NOMO-1 treated with DMSO at 0.1 percent for 48 hours (cell line): ENCODE measurements around the gene PRSS56.

Experiments
- DNase-seq: peaks from one replicate; lab custom pipeline; 2025; ENCODE audit not compliant: unreplicated experiment; lab: John Stamatoyannopoulos, UW

PRSS56 gene

DNA sequence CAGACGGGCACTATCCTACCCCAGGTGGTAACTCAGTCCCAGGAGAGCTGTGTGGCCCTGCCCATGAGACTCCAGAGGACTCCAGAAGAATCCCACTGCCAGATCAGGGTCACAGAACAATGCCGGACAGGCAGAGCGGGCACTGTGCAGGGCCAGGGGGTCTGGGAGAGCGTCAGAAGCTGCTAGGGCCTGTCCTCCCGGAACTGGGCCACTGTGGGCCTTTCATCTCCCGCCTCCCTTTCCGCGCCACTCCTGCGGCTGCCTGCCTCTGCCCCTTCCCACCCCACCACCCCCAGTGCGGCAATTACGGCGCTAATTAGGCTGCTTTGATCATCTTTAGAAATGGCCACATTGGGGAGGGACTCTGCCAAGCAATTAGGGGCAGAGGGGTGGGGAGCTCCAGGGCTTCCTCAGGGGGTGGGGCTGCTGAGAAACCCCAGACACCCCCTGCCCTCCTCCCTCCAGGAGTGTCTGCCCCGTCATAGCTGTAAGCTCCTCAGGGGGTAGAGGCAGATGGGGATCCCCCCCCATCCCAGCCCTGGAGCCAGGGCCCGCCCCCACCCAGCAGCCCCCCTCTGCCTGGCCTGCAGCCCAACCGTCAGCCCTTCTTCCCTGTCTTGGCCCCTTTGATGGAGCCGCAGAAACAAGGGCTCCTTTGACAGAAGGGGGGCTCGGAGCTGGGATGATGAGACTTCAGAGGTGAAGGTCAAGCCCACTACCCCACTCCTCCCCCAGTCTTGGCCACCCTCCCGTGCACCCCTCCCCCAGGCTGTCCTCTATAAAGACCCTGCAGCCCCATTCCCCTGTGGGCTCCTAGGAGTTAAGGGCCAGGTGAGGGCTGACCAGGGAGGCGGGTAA, at the start of gene PRSS56:
PRSS56 (plus strand) TSS at position 808 of the 858 bp plus-strand sequence. CDS start 211 bp downstream, outside the sequence.
- DNase-seq: no peak

DNA sequence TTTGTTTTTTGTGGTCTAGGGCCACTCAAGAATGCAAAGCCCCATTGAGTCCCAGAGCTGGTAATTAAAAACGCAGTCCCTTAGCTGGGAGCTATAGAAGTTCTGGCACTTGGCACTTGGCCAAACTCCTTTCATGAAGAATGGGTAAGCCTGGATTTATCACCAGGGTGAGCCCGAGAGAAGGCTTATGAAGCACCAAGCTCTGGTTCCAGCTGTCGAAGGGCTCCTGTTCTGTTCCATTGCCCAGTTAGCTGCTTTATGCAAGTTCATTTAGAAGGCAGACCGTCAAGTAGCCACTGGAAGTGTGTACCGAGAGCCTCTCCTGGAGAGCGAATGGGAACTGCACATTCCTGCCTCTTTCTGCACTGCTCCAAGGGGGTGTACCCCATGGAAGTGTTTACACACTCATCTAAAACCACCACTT, 46.7 kb upstream of the PRSS56 start:
- no peak for DNase-seq

DNA sequence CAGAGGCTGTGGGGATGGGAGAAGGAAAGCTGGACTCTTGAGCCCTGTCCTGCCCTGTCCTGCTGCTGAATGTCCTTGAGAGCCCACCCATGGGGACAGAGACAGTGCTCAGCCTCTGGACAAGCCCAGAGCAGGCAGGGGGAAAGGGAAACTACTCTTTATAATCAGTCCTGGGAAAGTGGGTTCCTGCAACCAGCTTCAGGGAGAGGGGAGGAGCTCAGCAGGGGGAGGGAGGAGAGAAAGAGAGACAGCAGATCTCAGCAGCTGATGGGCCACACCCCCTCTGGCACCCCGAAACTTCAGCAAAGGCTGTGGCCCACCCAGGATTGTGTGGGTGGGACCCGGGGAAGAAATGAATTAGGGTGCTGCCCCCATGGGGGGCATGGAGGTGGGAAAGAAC, 44.1 kb upstream of the PRSS56 start:
- DNase-seq: no peak

DNA sequence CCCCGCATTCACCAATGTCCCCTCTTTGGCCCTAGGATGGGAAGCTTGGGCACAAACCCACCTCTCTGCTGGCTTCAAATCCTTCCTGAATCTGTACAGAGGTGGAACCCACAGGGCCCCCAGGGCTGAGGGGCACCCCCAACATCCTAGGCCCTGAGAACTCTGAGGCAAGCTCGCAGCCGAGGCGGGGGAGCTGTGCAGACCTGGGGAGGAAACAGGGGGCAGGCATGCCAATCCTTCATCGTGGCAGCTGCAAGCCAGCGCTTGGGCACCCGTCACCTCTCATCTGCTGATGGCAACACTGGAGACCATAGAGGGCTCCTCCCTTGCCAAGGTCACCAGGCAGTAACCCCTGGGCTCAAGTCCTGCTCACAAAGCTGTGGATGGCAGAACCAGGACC, 43.4 kb upstream of the PRSS56 start:
- DNase-seq: no peak

DNA sequence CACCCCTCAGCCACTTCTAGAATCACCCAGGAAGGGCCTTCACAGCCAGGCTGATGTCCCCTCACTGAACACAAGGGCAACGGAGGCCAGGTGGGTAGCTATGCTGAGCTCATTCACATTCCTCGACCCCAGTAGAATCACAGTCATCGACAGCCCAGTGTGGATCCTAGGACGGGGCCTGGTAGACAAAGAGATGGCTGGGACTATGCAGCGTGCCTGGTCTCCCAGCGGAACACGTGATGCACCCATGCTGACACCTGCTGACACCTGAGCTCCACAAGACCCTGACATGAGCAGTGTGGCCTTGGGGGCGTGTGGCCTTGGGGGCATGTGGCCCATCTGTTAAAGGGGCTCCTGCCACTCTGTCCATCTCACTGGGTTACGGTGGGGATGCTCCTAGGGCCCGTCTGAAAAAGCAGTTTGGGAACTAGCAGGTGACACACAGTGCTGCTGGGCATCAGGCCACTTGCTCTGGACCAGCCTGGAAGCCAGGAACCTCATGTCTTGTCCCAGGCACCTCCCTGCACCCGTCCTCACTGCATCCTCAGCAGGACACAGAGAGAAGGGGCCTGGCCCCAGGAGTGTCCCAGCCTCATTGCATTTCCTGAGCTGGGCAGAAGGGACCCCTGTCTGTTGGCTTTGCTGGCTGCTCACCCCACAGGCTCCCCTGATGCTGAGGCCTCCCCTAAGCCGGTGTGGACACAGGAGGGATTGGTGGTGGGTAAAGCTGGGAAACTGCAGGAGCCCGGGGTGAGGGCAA, 42.3 kb upstream of the PRSS56 start:
- no peak for DNase-seq

DNA sequence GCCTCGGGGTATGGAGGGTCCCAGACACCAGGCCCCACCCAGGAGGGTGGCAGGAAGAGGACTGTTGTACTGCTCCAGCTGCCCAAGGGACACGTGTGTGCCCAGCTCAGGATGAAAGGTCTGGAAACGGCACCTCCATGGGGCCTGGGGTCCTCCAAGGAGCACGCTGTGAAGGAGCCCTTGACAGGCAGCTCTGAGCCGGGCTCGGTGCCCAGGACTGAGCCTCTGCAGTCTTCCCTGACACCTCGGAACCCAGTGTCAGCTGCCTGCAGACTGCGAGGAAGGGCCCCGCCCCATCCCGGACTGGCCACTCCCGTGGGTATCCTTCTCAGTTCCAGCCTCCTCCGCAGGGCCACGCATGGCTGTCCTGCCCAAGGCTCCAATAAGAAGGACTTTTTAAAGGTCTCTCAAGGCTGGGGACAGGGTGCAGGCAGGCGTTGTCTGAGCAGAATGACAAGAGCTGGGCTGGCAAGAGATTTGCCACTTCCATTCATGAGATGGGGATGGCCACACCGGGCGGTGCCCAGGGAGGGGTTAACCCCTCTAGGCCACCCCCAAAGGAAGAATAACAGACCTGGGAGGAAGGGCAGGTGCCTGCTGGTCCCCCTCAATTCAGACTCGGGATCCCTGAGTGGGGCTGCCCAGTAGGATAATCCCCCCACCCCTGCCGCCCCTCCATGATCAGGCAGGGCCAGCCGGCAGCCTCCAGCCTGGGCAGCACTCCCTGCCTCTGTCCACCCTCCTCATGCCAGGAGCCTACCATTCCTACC, 41.4 kb upstream of the PRSS56 start:
- DNase-seq: no peak

DNA sequence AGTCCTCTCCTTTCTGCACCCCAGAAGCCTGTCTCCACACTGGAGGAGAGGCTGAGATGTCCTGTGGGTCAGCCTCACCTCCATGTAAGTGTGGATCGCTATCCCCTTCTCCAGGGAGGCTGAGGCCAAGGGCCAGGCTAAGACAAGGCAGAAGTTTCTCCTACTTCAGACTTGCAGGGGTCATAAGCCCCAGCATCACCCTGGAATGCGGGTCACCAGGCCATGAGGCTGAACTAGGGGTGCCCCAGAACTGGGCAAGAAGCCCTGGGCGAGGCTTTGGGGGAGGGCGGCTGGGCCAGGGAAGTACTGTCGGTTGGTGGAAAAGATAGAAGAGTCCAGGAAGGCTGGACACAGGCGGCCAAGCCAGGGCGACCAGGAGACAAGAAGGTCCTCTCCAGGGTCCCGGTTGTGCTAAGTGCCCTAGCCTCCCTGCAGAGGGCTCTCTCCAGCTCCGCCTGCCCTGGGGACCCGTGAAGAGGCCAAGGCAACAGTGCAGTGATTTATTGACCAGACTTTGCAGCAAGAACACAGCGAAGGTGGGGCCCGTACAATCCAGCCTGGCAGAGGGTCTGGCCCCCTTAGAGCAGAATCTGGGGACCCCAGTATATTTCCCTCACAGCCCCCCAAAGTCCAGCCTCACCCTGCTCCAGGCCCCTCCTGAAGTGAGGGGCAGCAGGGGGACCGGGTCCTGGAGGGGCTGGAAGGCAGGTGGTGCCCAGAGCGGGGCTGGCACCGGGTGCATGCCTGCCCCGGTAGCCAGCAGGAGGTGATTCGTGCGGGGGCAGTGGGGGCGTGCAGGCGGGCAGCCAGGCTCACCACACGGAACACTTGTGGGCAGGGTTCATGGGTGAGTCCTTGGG, 40.6 kb upstream of the PRSS56 start:
- DNase-seq: no peak

DNA sequence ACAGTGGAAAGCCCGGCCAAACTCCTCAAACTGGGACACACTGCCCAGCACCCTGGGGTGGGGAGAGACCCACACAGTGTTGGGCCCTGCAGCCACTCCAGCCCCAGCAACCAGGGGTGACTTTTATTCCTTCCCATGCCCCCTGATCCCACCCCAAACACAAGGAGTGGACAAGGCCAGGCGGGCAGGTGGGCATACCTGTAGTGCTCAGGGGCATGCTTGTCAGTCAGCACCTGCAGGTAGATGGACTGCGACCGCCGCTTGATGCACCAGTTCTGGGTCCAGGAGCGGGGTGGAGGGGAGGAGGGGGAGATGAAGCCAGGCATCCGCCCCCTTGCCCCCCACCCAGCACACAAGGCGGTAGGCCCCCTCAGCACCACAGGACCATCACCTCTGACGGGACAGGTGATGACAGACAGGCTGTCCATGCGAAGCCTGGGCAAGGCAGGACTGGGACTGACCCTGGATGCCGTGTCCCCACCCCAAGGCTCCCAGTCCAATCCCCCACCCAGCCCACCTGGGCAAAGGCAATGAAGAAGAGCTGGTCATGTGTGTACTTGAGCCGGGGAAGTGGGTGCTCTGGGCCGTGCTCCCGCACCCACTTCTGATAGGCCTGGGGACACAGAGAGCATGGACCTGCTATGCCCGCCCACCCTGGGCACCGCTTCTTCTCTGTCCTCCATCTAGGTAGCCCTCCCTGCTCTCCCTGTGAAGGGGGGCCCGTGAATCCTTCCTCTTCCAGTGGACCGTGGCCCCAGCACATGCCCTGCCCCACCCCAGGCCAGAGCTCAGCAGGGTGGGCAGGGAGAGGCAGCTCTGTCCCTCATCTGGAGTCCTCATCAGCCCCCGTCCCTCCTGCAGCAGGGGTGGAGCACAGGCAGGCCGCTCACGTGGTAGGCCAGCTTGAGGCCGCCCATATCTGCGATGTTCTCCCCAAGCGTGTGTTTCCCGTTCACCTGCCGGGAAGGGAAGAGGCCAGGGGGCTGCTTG, 39.7 kb upstream of the PRSS56 start:
- no peak for DNase-seq

DNA sequence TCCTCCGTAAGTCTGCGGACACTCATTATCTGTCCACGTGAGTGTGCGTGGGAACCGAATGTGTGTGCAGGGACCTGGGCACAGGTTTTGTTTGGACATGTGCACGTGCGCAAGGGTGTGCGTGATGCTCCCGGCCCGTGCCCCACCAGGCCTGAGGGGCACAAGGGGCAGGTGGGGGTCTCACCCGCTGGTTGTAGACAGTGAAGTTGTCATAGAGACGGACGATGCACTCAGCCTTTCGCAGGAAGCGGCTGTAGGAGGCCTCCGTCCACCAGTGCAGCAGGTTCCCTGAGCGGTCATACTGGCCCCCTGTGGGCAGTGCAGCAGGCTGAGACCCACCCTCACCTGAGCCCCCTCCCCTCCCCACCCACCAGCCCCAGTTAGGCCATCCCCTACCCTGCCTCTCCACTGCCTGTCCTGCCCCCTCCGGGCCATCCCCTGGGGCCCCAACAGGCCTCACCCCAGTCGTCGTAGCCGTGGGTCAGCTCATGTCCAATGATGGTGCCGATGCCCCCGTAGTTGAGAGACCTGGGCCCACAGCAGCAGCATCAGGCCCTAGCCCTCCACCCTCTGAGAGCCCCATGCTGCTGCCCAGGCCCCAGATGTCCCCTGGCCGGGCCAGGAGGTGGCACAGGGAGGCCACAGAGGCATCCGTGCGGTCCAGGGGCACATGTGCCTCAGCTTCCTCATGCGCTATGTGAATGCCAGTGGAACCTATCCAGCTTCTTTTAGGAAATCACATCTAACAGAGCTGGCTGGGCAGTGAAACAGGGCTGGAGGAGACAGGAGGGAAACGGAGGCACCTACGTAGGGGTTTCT, 38.7 kb upstream of the PRSS56 start:
- no peak for DNase-seq

DNA sequence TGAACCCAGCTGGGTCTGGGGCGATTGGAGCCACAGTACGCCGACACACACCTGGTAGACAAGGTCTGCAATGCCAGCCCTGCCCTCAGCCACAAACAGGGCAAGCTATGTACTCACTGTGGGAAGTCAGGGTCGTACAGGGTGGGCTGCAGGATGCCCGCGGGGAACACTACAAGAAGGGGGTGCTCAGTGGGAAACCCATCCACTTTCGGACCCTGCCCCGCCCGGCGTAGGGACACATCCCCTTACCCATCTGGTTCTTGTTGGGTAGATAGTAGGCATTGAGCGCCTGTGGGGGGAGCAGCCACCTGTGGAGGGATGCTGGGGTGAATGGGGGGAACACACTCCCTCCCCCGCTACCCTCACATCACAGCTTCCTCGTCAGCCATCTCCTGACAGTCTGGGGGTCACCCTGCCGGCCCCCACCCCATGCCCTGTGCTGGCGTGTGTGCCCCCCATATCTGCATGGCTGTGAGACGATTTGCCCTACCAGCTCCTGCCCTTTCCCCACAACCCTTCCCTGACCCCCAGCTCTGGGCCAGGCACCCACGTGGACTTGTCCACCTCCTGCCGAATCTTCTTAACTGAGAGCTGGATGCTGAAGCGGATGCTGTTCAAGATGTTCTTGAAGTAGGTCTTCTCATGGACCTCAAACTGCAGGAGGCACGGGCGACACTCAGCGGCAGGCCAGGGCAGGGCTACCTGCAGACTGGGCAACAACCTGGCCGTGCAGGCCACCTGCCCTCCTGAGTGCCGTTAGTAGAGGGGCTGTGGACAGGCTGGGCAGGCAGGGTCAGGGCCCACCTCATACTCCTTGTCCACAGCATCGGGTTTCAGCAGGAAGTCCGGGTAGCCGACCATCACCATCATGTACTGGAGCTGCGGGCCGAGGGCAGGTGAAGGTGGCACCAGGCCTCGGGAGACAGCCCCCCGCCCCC, 37.6 kb upstream of the PRSS56 start:
- DNase-seq: no peak

DNA sequence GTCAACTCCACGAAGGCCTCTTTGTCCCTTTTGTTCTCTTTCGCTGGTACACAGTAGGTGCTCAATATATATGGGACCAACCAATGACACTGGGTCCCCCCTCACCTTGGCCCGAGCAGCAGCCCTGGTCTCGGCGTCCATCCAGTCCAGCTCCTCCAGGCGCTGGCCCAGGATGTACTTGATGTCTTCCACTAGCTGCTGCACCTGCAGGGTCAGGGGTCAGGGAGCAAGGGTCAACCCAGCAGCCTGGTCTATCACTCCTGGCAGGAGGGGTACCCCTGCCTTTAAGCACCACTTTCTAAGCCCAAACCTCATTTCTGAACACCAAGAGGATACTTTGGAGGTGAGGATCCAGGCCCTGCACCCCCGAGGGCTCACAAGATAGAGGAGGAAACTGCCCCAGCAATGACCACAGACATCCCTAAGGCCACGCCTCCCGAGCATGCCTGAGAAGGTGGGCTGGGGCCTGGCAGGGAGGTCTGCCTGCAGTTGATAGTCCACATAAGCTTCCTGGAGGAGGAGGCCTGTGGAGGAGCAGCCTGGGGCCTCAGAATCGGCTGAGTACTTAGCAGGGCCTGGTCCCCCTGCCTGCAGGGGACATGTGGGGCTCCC, 36.8 kb upstream of the PRSS56 start:
- DNase-seq: no peak

DNA sequence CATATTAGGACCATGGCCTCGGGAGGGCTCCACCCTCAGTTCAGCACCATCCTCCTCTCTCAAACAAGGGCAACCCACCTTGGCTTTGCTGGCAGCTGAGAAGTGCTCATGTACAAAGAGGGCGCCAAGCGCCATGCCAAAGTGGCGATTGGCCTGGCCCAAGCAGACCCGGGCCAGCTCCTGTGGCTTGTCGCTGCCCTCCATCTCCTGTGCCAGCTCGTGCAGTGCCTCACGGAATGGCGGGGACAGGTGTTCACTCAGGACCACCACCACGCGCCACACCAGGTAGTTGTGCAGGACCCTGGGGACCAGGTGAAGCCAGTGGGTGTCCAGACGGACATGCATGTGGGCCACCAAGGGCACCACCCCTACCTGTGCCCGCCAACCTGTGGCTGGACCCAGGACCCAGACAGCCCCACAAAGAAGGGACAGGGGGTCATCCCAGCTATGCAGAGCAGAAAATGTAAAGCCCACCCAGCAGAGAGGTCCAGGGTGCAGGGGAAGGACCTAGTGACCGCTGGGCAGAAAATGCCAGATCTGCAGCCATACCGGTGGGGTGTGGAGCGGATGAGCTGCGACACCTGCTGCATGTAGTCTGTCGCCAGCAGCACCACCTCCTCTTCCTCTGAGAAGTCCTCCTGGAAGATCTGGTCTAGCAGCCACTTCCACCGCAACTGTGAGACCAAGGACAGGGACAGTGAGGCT, 36.1 kb upstream of the PRSS56 start:
- no peak for DNase-seq

DNA sequence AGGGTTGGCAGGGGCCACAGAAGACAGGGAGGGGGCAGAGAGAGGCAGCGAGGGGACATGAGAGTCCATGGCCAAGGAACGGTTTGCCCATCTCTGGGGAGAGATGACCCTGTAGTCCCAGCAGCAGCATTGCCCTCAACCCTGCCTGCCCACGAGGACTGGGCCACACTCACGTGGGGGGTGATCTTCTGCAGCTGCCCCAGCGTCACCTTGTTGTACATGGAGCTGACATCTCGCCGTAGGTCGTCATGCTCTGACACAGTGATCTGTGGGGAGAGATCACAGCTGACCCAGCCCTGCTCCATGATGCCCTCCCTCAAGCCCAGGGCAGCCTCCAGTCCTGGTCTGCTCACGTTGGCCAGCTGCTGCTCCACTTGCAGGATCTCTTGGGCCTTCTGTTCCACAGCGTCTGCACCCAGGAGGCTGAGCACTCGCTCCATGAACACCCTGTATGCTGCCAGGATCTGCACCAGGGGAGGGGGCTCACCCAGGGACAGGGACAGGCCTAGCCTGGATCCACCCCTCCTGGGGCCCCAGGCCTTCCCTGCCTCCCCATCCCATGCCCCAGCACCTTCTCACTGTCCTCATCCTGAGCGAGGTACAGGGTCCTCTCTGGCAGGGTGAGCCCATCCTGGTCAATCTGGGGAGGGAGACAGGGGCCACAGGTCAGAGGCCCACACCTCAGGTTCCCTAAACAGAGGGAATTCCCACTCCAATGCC, 35.4 kb upstream of the PRSS56 start:
- DNase-seq: no peak

DNA sequence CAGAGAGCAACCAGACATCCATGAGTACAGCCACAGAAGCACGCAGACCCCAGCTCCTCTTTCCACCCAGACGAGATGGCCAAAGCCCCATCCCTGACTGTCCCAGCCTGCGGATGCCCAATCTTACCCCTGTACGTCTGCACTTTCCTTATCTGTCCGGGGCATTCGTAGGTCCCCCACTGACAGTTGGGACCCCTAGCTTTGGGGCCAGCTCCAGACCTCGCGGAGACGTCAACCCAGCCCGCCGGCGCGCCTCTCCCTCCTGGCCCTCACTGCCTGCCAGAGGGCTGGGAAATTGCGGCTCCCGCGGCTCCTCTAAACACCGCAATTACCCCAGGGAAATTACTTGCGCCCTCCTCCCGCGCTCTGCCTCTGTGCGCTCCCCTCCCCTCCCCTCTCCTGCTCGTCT, 34.8 kb upstream of the PRSS56 start:
- DNase-seq: no peak

DNA sequence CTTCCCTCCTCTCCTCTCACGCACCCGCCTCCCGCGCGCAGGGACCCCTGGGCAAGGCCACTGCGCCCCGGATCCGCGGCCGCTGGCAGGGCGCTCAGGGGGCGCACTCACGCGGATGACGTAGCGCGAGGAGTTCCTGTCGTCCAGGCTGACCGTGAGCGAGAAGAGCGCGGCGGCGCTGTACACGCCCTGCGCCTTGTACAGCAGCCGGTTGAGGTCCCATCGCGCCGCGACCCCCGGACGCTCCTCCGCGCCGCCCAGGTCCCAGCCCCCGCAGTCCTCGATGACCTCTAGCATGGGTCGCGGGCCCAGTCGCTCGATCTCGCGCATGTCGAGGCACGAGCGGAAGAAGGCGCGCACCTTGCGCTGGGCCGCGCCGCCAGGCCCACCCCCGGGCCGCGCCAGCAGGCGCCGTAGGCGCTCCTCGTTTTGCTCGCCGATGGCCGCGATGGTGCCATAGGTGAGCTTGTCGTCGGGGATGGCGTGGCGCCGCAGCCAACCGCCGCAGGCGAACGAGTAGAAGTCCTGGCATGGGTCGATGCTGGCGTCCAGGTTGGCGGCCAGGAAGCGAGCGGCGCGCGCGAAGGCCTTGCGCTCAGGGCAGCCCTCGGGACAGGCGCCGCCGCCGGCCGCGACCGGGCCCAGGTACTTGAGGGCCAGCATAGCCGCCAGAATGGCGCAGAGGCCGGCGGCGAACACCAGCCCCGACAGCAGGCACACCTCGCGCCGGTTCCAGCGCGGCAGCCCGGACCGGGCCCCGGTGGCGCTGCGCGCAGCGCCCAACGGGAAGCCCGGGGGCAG, 34.2 kb upstream of the PRSS56 start:
- DNase-seq: no peak
